ENCODE results near the gene C14orf180.

C14orf180 gene

DNA sequence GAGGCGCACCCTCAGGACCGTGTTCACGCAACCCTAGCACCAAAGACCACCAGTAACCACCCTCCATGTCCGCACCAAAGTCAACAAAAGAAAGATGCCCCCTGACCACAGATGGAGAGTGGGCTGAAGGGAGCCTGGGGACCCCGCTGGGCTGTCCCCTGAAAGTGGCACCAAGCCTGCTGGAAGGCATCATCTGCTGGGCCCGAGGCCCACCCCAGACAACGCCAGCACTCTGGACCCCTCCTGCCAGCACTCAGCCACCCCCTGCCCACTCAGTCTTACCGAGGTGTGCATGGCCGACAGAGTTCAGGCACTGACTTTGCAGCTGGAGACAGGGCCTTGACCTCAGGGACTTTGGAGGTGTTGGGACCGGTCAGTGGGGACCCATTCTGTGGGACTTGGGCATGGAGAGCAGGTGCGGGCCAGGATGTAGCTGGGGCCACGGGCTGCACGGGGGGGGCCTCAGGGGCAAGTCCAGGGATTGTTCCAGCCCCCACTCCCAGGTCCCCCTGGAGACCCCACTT is 59.4 kb downstream of the C14orf180 start:
- H3K27me3 ChIP-seq (ENCODE audit: low read length): no peaks in the 10 kb centered on the region
- H3K27ac ChIP-seq (ENCODE audit: low read depth, low read length): no peak overlapping the region
- H3K9me3 ChIP-seq (ENCODE audit: insufficient read depth, low read length): no peaks in the 10 kb centered on the region
- H2AFZ ChIP-seq (ENCODE audit: low read depth, low read length, severe bottlenecking): no peak overlapping the region
- no peak overlapping the region for H3K4me2 ChIP-seq (ENCODE audit: low read depth, low read length, poor library complexity, severe bottlenecking)
- no peak overlapping the region for H3K4me3 ChIP-seq (ENCODE audit: insufficient read depth, low read length, poor library complexity, severe bottlenecking)
- TF ChIP-seq EZH2phosphoT487 (conservative IDR thresholded peaks at IDR 0.05; ENCODE audit: low read length): no peak
- TF ChIP-seq, protein P1, sequence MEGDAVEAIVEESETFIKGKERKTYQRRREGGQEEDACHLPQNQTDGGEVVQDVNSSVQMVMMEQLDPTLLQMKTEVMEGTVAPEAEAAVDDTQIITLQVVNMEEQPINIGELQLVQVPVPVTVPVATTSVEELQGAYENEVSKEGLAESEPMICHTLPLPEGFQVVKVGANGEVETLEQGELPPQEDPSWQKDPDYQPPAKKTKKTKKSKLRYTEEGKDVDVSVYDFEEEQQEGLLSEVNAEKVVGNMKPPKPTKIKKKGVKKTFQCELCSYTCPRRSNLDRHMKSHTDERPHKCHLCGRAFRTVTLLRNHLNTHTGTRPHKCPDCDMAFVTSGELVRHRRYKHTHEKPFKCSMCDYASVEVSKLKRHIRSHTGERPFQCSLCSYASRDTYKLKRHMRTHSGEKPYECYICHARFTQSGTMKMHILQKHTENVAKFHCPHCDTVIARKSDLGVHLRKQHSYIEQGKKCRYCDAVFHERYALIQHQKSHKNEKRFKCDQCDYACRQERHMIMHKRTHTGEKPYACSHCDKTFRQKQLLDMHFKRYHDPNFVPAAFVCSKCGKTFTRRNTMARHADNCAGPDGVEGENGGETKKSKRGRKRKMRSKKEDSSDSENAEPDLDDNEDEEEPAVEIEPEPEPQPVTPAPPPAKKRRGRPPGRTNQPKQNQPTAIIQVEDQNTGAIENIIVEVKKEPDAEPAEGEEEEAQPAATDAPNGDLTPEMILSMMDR (IDR thresholded peaks at IDR 0.05; ENCODE audit: insufficient read depth, low read length, poor library complexity, severe bottlenecking): no peak
- no peak overlapping the region for H3K9ac ChIP-seq (ENCODE audit: low read length)
- no peaks in the 10 kb centered on the region for H3K9me2 ChIP-seq (replicated peaks; ENCODE audit: insufficient read depth, low read length)
- no peaks in the 10 kb centered on the region for H3K79me2 ChIP-seq (ENCODE audit: insufficient read depth, low read length)
- no peaks in the 10 kb centered on the region for H4K20me1 ChIP-seq (ENCODE audit: low read depth, low read length)
- no peaks in the 10 kb centered on the region for H3F3A ChIP-seq (ENCODE audit: insufficient read depth)
- no peaks in the 10 kb centered on the region for H3K36me3 ChIP-seq (ENCODE audit: low read length)

DNA sequence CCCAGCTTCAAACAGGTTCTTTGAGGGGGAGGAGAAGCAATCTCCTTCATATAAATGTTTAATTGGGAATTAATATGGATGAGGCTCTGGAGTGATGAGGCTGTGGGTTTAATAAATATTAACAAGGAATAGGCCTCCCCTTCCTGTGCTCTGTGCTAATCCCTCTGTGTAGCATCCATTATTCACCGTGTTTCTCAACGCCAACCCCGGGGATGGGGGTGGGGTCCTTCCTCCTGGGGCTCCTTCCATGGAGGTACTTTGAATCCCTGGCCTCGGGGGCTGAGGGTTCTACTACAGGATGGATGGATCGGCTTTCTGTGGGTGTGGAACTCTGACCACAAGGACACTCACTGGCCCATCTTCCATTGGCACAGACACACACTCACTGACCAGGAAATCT is 59.9 kb downstream of the C14orf180 start:
- Histone ChIP-seq H3K27me3 (ENCODE audit: low read length) (no peaks in the 10 kb centered on the region), H3K4me2 (ENCODE audit: low read depth, low read length, poor library complexity, severe bottlenecking) (no peak overlapping the region), H4K20me1 (ENCODE audit: low read depth, low read length) (no peaks in the 10 kb centered on the region), H3K4me3 (ENCODE audit: insufficient read depth, low read length, poor library complexity, severe bottlenecking) (no peak overlapping the region), H3K79me2 (ENCODE audit: insufficient read depth, low read length) (no peaks in the 10 kb centered on the region), H2AFZ (ENCODE audit: low read depth, low read length, severe bottlenecking) (no peak overlapping the region), H3K36me3 (ENCODE audit: low read length) (no peaks in the 10 kb centered on the region), H3F3A (ENCODE audit: insufficient read depth) (no peaks in the 10 kb centered on the region), H3K9ac (ENCODE audit: low read length) (no peak overlapping the region), H3K9me2 (replicated peaks; ENCODE audit: insufficient read depth, low read length) (no peaks in the 10 kb centered on the region), H3K9me3 (ENCODE audit: insufficient read depth, low read length) (no peaks in the 10 kb centered on the region), H3K27ac (ENCODE audit: low read depth, low read length) (no peak overlapping the region)
- TF ChIP-seq EZH2phosphoT487 (conservative IDR thresholded peaks at IDR 0.05; ENCODE audit: low read length): no peak
- TF ChIP-seq, protein P1 (IDR thresholded peaks at IDR 0.05; ENCODE audit: insufficient read depth, low read length, poor library complexity, severe bottlenecking): no peak

All from SU-DHL-6 (cell line).